OCI-LY7 (cell line): ENCODE data around the gene TM2D3. TPM values are rescaled to one million over a fixed set of nuclear protein-coding genes. Genes with fewer than 3 reads are reported as not detected.

Experiments
- BruUV-seq: library from RNA; stranded (reverse); fragments of 400-500 nt; replicated peaks from 2 replicates; lab custom pipeline; 2021; lab: Mats Ljungman, UMichigan
- CTCF ChIA-PET: fragments of 300-600 bp; sonication (Branson Sonifier 250); formaldehyde crosslinking; loops from one replicate; lab custom pipeline; 2022; ENCODE audit warnings: antibody characterized with exemption; ENCODE audit not compliant: unreplicated experiment; lab: Charles Lee
- POLR2A ChIA-PET: fragments of 300-600 bp; sonication (Branson Sonifier 250); formaldehyde crosslinking; loops from one replicate; lab custom pipeline; 2022; ENCODE audit warnings: antibody characterized with exemption; lab: Charles Lee
- DNase-seq: peaks from one replicate; pipeline ENCODE4 v3.0.0-alpha.2; 2015; ENCODE audit warnings: low spot score
- H2AFZ ChIP-seq: fragments of 200-600 bp; sonication (generic), shearing (Covaris generic); 2 replicates; pipeline ENCODE4 v1.6.1; 2014; ENCODE audit warnings: mild to moderate bottlenecking, antibody characterized with exemption, low read length, moderate library complexity
- H3K27ac ChIP-seq: fragments of 200-600 bp; sonication (generic); 2 replicates; pipeline ENCODE4 v1.5.1; 2014; ENCODE audit warnings: mixed run types, low read depth, mild to moderate bottlenecking, moderate library complexity, low read length, inconsistent platforms; ENCODE audit not compliant: poor library complexity, severe bottlenecking
- H3K36me3 ChIP-seq: fragments of 200-600 bp; sonication (generic); 2 replicates; pipeline ENCODE4 v1.6.1; 2014; ENCODE audit warnings: mild to moderate bottlenecking, antibody characterized with exemption, low read length, moderate library complexity, mixed read lengths; ENCODE audit not compliant: insufficient read depth
- H3K4me1 ChIP-seq: fragments of 200-600 bp; sonication (generic); 2 replicates; pipeline ENCODE4 v1.5.1; 2014; ENCODE audit warnings: mild to moderate bottlenecking, low read length; ENCODE audit not compliant: insufficient read depth, poor library complexity, severe bottlenecking
- H3K4me2 ChIP-seq: fragments of 200-600 bp; sonication (generic); 2 replicates; pipeline ENCODE4 v1.6.1; 2014; ENCODE audit warnings: mild to moderate bottlenecking, low read length
- H3K4me3 ChIP-seq: fragments of 200-600 bp; sonication (generic); 2 replicates; pipeline ENCODE4 v1.5.1; 2014; ENCODE audit warnings: mild to moderate bottlenecking, low read depth, low read length; ENCODE audit not compliant: poor library complexity, severe bottlenecking
- H3K79me2 ChIP-seq: fragments of 200-600 bp; sonication (generic); 2 replicates; pipeline ENCODE4 v1.6.1; 2016; ENCODE audit warnings: low read depth, mild to moderate bottlenecking, low read length, moderate library complexity, mixed read lengths; ENCODE audit not compliant: insufficient read depth
- H3K9me2 ChIP-seq: fragments of 200-600 bp; sonication (generic); 2 replicates; pipeline ENCODE4 v1.6.1; 2016; ENCODE audit warnings: mild to moderate bottlenecking, low read length, mixed read lengths; ENCODE audit not compliant: insufficient read depth
- H3K9me3 ChIP-seq: fragments of 200-600 bp; sonication (generic); 2 replicates; pipeline ENCODE4 v1.6.1; 2014; ENCODE audit warnings: mild to moderate bottlenecking, mixed run types, low read length, mixed read lengths
- H4K20me1 ChIP-seq: fragments of 200-600 bp; sonication (generic); 2 replicates; pipeline ENCODE4 v1.6.1; 2014; ENCODE audit warnings: mild to moderate bottlenecking, antibody characterized with exemption, low read length, moderate library complexity, mixed read lengths; ENCODE audit not compliant: insufficient read depth
- EZH2phosphoT487 ChIP-seq: fragments of 200-600 bp; sonication (generic); IDR thresholded peaks from 2 replicates; pipeline ENCODE4 v1.6.1; 2018; ENCODE audit warnings: low read depth, borderline replicate concordance, mild to moderate bottlenecking, mixed run types, antibody characterized with exemption, low read length, moderate library complexity, mixed read lengths
- intact Hi-C: fragments of 100-400 bp; cut with micrococcal nuclease; formaldehyde crosslinking; loops from one replicate; pipeline ENCODE4 v1.10.0; 2022; ENCODE audit not compliant: unreplicated experiment
- total RNA-seq, 2 experiments: library from RNA; depleted of rRNA in 1 of 2; stranded (reverse); fragments of >200 nt in 1 of 2; shearing (Covaris generic) in 1 of 2; gene quantifications; 2 replicates each; pipeline ENCODE4 v1.2.3, GENCODE V29; 2014 to 2022
- TF ChIP-seq, protein P1 (sequence below): fragments of 200-600 bp; sonication (generic); conservative IDR thresholded peaks from 2 replicates; pipeline ENCODE4 v1.5.1; 2014; ENCODE audit warnings: mild to moderate bottlenecking, antibody characterized with exemption, low read length, moderate library complexity, mixed read lengths

Gene TM2D3
- total RNA-seq, 2 experiments from 2014 or later = 33.6 to 39.0 TPM

DNA sequence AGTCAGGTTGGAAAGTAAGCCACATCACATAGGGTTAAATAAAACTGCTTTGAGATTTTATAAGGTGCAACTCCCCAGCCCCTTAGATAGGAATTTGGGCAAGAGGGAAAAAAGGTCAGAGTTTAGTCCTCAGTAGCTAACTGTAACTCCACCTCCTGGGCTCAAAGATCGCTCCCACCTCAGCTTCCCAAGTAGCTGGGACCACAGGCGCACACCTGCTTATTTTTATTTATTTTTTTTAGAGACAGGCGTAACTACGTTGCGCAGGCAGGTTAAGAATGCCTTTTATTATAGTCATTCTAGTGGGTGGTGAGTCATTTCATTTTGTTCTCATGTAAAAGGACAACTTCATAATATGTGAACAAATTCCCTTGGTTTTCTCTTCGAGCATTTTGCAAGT, 14.7 kb downstream of the TM2D3 start:
- H3K4me1 ChIP-seq = peaks cover 19% of the 10 kb centered on the region
- ChIA-PET POLR2A (no interaction called here), CTCF (no interaction called here)
- peaks cover 5% of the 10 kb centered on the region; the same call in 1 of the 2 replicates for H3K79me2 ChIP-seq
- no peak overlapping the region for H3K27ac ChIP-seq
- peaks cover 5% of the 10 kb centered on the region; the same call in 1 of the 2 replicates for H4K20me1 ChIP-seq
- H3K4me2 ChIP-seq = no peak overlapping the region
- TF ChIP-seq EZH2phosphoT487 = no peak
- TF ChIP-seq, protein P1, sequence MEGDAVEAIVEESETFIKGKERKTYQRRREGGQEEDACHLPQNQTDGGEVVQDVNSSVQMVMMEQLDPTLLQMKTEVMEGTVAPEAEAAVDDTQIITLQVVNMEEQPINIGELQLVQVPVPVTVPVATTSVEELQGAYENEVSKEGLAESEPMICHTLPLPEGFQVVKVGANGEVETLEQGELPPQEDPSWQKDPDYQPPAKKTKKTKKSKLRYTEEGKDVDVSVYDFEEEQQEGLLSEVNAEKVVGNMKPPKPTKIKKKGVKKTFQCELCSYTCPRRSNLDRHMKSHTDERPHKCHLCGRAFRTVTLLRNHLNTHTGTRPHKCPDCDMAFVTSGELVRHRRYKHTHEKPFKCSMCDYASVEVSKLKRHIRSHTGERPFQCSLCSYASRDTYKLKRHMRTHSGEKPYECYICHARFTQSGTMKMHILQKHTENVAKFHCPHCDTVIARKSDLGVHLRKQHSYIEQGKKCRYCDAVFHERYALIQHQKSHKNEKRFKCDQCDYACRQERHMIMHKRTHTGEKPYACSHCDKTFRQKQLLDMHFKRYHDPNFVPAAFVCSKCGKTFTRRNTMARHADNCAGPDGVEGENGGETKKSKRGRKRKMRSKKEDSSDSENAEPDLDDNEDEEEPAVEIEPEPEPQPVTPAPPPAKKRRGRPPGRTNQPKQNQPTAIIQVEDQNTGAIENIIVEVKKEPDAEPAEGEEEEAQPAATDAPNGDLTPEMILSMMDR = no peak
- intact Hi-C loops = no loop called here
- DNase-seq = no peak
- H3K36me3 ChIP-seq = peaks cover 34% of the 10 kb centered on the region
- no peak overlapping the region for H2AFZ ChIP-seq
- no peaks in the 10 kb centered on the region for H3K9me2 ChIP-seq
- H3K4me3 ChIP-seq = no peak overlapping the region
- no TSS peak for BruUV-seq
- H3K9me3 ChIP-seq = no peaks in the 10 kb centered on the region

DNA sequence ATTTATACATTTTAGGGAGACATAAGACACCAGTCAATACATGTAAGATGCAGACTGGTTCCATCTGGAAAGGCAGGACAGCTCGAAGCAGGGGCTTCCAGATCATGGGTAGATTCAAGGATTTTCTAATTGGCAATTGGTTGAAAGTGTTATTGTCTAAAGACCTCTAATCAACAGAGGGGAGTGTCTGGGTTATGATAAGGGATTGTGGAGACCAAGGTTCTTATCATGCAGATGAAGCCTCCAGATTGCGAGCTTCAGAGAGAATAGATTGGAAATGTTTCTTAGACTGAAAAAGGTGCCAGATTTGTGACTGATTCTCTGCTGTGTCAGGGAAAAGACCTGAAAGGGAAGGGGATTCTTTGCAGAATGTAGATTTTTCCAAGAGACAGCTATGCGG, 15.1 kb downstream of the TM2D3 start:
- ChIA-PET CTCF (no interaction called here), POLR2A (interaction anchor here (1.1 kb wide), 1 partner anchor 13 kb away, joined by 3 read pairs; no protein-coding TSS in a partner anchor)
- Histone ChIP-seq H3K79me2 (peaks cover 5% of the 10 kb centered on the region; the same call in 1 of the 2 replicates), H3K27ac (no peak overlapping the region), H3K4me3 (no peak overlapping the region), H4K20me1 (peaks cover 5% of the 10 kb centered on the region; the same call in 1 of the 2 replicates), H3K36me3 (peaks cover 29% of the 10 kb centered on the region), H3K4me1 (peaks cover 14% of the 10 kb centered on the region), H2AFZ (no peak overlapping the region), H3K4me2 (no peak overlapping the region), H3K9me2 (no peaks in the 10 kb centered on the region), H3K9me3 (no peaks in the 10 kb centered on the region)
- intact Hi-C loops = no loop called here
- DNase-seq = no peak
- no TSS peak for BruUV-seq
- TF ChIP-seq, protein P1 = no peak
- TF ChIP-seq EZH2phosphoT487 = no peak

DNA sequence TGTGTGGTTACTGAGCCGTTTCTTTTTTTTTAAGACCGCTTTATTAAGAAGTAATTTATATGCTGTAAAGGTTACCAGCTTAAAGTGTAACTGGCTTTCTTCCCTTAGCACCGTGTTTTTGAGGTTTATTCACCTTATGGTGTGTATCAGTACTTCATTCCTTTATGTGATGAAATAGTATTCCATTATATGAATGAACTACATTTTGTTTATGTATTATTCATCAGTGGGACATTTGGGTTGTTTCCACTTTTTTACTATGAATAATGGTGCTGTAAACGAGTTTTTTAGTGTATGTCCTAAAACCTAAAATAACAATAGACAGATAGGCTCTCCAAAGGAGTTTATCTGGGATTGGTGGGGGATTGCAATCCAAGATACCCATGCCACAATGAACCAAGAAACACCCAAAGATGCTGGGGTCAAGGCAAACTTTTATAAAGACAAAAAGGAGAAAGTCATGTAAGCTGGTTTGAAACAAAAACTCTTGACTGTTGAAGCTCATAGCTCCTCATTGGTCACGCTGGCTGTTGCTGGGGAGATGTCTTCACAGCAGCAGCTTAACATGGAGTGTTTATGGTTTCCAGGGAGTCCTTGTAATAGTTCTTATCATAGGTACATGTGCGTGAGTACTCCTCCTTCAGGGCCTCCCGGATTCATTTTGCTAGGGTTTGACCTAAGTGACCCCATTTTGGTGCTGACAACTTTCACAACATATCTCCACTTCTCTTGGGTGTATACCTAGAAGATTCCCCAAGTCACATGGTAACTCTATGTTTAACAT, 16.0 kb downstream of the TM2D3 start:
- Histone ChIP-seq H3K27ac (no peak overlapping the region), H3K4me3 (no peak overlapping the region), H2AFZ (no peak overlapping the region), H3K4me2 (no peak overlapping the region), H3K9me3 (no peaks in the 10 kb centered on the region), H3K36me3 (peaks cover 20% of the 10 kb centered on the region), H3K4me1 (peaks cover 5% of the 10 kb centered on the region), H4K20me1 (no peaks in the 10 kb centered on the region; the same call in 1 of the 2 replicates), H3K79me2 (no peaks in the 10 kb centered on the region), H3K9me2 (no peaks in the 10 kb centered on the region)
- intact Hi-C loops = no loop called here
- BruUV-seq = no TSS peak
- ChIA-PET CTCF (no interaction called here), POLR2A (interaction anchor here (0.6 to 1.1 kb wide), 3 partner anchors 14 to 313 kb away, joined by 3 to 5 read pairs (median 4); no protein-coding TSS in a partner anchor)
- no peak for DNase-seq
- TF ChIP-seq, protein P1 = no peak
- no peak for TF ChIP-seq EZH2phosphoT487
